Transverse colon (tissue), 4 donors: ENCODE measurements around the gene MEIS2. TPM values are rescaled to one million over a fixed set of nuclear protein-coding genes. Genes with fewer than 3 reads are reported as not detected.

ENCODE experiments used
- DNase-seq: peaks from one replicate; pipeline ENCODE4 v3.0.0-alpha.2; 2019
- H3K27ac ChIP-seq, 4 donors: fragments of 200-600 bp; sonication (generic); 2 replicates each; pipeline ENCODE4 v1.5.1; 2016 to 2018; ENCODE audit warnings: inconsistent platforms in 4 of 4
- H3K27me3 ChIP-seq: fragments of 200-600 bp; sonication (generic); 2 replicates; pipeline ENCODE4 v1.5.1; 2017; ENCODE audit warnings: inconsistent platforms
- H3K36me3 ChIP-seq, 4 donors: fragments of 200-600 bp; sonication (generic); 2 replicates each; pipeline ENCODE4 v1.5.1; 2017 to 2019; ENCODE audit warnings: inconsistent platforms in 4 of 4
- H3K4me1 ChIP-seq, 4 donors: fragments of 200-600 bp; sonication (generic); 2 replicates each; pipeline ENCODE4 v1.5.1; 2017 to 2020; ENCODE audit warnings: inconsistent platforms in 4 of 4
- H3K4me3 ChIP-seq, 4 donors: fragments of 200-600 bp; sonication (generic); 1 replicate in 1 of 4; 2 replicates in 3 of 4; pipeline versions ENCODE4 v1.5.1 to v1.6.1; 2017 to 2019; ENCODE audit warnings: inconsistent platforms in 4 of 4
- H3K9me3 ChIP-seq, 2 donors: fragments of 200-600 bp; sonication (generic); 2 replicates each; pipeline ENCODE4 v1.5.1; 2017 to 2019; ENCODE audit warnings: inconsistent platforms in 2 of 2
- CTCF ChIP-seq, 5 experiments: fragments of 200-600 bp in 3 of 5; fragments of 450-650 bp in 2 of 5; sonication (generic) in 3 of 5; IDR thresholded peaks; 1 replicate in 2 of 5; 2 replicates in 3 of 5; pipeline ENCODE4 v1.5.1; 2016 to 2017; ENCODE audit warnings: antibody characterized with exemption in 5 of 5, inconsistent platforms in 3 of 5, mild to moderate bottlenecking in 2 of 5, moderate library complexity in 1 of 5
- EP300 ChIP-seq: sonication (generic); formaldehyde crosslinking; IDR thresholded peaks from one replicate; pipeline ENCODE4 v1.6.1; 2017; ENCODE audit warnings: antibody characterized with exemption, low read depth
- POLR2A ChIP-seq: fragments of 450-650 bp; IDR thresholded peaks from one replicate; pipeline ENCODE4 v1.6.1; 2016; ENCODE audit warnings: antibody characterized with exemption, mild to moderate bottlenecking, moderate library complexity
- POLR2AphosphoS5 ChIP-seq, 3 donors: sonication (generic); formaldehyde crosslinking; IDR thresholded peaks; one replicate each; pipeline ENCODE4 v1.6.1; 2016; ENCODE audit warnings: antibody characterized with exemption in 3 of 3
- WGBS, 2 donors: methylation state at CpG; one replicate each; pipeline ENCODE4 v1.1.5; 2018; ENCODE audit warnings: low coverage in 1 of 2; 5-methylcytosine and 5-hydroxymethylcytosine counted together
- in situ Hi-C, 4 donors: fragments of 200-750 bp; cut with MboI; loops; one replicate each; pipeline versions ENCODE4 v1.15.0 to v1.15.1; 2017; ENCODE audit warnings: low sequenced_read_pairs in 3 of 4, low pct_ligation_motif_present in 1 of 4, low pct_unique_long_range_greater_than_20kb in 1 of 4
- intact Hi-C: fragments of 100-400 bp; cut with DNase I; formaldehyde crosslinking; loops from one replicate; pipeline ENCODE4 v1.15.1; 2023; ENCODE audit warnings: low total_unique reads
- total RNA-seq, 4 donors: library from RNA; depleted of rRNA; stranded (reverse); fragments of >200 nt; gene quantifications; one replicate each; pipeline ENCODE4 v1.1.0, GENCODE V29; 2016

Gene MEIS2
- total RNA-seq, 4 donors from 2014 or later, result 16.5 to 43.4 (median 32.7) TPM

- Histone ChIP-seq H3K4me3 (no peak overlapping the region), H3K27ac (no peak overlapping the region), H3K36me3 (no peaks in the 10 kb centered on the region), H3K4me1 (peaks cover 0 to 12% (median 8%) of the 10 kb centered on the region in 4 donors), H3K27me3 (no peaks in the 10 kb centered on the region), H3K9me3 (no peaks in the 10 kb centered on the region)
- in situ Hi-C loops (no loop called here), intact Hi-C loops (loop anchor here (1.0 kb wide), 1 partner anchor 36 kb away; no protein-coding TSS in a partner anchor)
- DNase-seq, result no peak
- TF ChIP-seq POLR2A, result no peak
- TF ChIP-seq CTCF (IDR thresholded peaks at IDR 0.05), result no peak
- TF ChIP-seq EP300, result no peak
- TF ChIP-seq POLR2AphosphoS5 (IDR thresholded peaks at IDR 0.05), result no peak
- 63 to 66% methylated on average over 4 to 5 of the region's 5 CpGs for WGBS, 2 donors
Observed at GRCh38 chr15:37044915-37045648, 55.3 kb downstream of the MEIS2 start.

GRCh38 chr15:37041836-37042235 lies 58.5 kb downstream of the MEIS2 start:
- DNase-seq, result no peak
- no peak for TF ChIP-seq CTCF (IDR thresholded peaks at IDR 0.05)
- no peak for TF ChIP-seq EP300
- no peak for TF ChIP-seq POLR2A
- TF ChIP-seq POLR2AphosphoS5 (IDR thresholded peaks at IDR 0.05), result no peak
- intact Hi-C loops, result no loop called here
- Histone ChIP-seq H3K4me3 (no peak overlapping the region), H3K27ac (no peak overlapping the region), H3K4me1 (peaks cover 0 to 15% (median 8%) of the 10 kb centered on the region in 4 donors), H3K36me3 (no peaks in the 10 kb centered on the region), H3K27me3 (no peaks in the 10 kb centered on the region), H3K9me3 (no peaks in the 10 kb centered on the region)
- 71 to 90% methylated on average over 4 of the region's 4 CpGs for WGBS, 2 donors
- in situ Hi-C loops, result no loop called here

- Histone ChIP-seq H3K4me1 (peaks cover 0 to 7% (median 3%) of the 10 kb centered on the region in 4 donors), H3K27ac (no peak overlapping the region), H3K27me3 (no peaks in the 10 kb centered on the region), H3K9me3 (no peaks in the 10 kb centered on the region), H3K36me3 (no peaks in the 10 kb centered on the region), H3K4me3 (no peak overlapping the region)
- intact Hi-C loops, result no loop called here
- in situ Hi-C loops, result no loop called here
- no peak for TF ChIP-seq POLR2AphosphoS5 (IDR thresholded peaks at IDR 0.05)
- no peak for TF ChIP-seq CTCF (IDR thresholded peaks at IDR 0.05)
- TF ChIP-seq EP300, result no peak
- TF ChIP-seq POLR2A, result no peak
- DNase-seq, result no peak
- 64% methylated on average over 1 of the region's 1 CpG; no CpG with 5 or more reads in 1 of the 2 donors for WGBS, 2 donors
Observed at GRCh38 chr15:37041042-37041441, 59.3 kb downstream of the MEIS2 start.

- intact Hi-C loops (no loop called here), in situ Hi-C loops (no loop called here)
- Histone ChIP-seq H3K4me1 (peaks cover 0 to 3% (median 1%) of the 10 kb centered on the region in 4 donors), H3K4me3 (no peak overlapping the region), H3K27me3 (no peaks in the 10 kb centered on the region), H3K27ac (no peak overlapping the region), H3K9me3 (no peaks in the 10 kb centered on the region), H3K36me3 (no peaks in the 10 kb centered on the region)
- DNase-seq, result no peak
- WGBS, 2 donors, result 64 to 71% methylated on average over 3 to 4 of the region's 4 CpGs
- TF ChIP-seq EP300, result no peak
- TF ChIP-seq CTCF (IDR thresholded peaks at IDR 0.05), result no peak
- TF ChIP-seq POLR2AphosphoS5 (IDR thresholded peaks at IDR 0.05), result no peak
- TF ChIP-seq POLR2A, result no peak
Observed at GRCh38 chr15:37040072-37040742, 60.1 kb downstream of the MEIS2 start.
